HepG2 (cell line): ENCODE data around the gene CD48. TPM values are rescaled to one million over a fixed set of nuclear protein-coding genes. Genes with fewer than 3 reads are reported as not detected.

ENCODE experiments used
- ATAC-seq: fragments of 200-7000 bp; cut with Tn5 transposase; 3 replicates; pipeline ENCODE4 v1.9.1; 2020; ENCODE audit warnings: mild to moderate bottlenecking, moderate library complexity
- BruUV-seq: library from RNA; stranded (reverse); fragments of 400-500 nt; replicated peaks from 2 replicates; lab custom pipeline; 2021; lab: Mats Ljungman, UMichigan
- CTCF ChIA-PET: fragments of 300-600 bp; formaldehyde crosslinking; extraction: SDS; loops from one replicate; lab custom pipeline; 2021; ENCODE audit warnings: low total read pairs, inconsistent platforms, low intra/inter-chr PET ratio; lab: Yijun Ruan, JAX
- POLR2A ChIA-PET: fragments of 350-600 bp; sonication (Branson Sonifier 250); formaldehyde crosslinking; loops from one replicate; lab custom pipeline; 2020; ENCODE audit warnings: antibody characterized with exemption, inconsistent platforms; lab: Yijun Ruan, JAX
- DNase-seq: peaks from one replicate; pipeline ENCODE4 v3.0.0-alpha.2; 2015; ENCODE audit warnings: low spot score
- FAIRE-seq: peaks from 3 replicates; lab custom pipeline; 2011; peaks lifted over from hg19 to GRCh38; lab: Jason Lieb, UNC
- H2AFZ ChIP-seq: one replicate; pipeline ENCODE4 v1.6.1; 2011; ENCODE audit warnings: low read length, inconsistent platforms
- H3K27ac ChIP-seq: fragments of 300-600 bp; 3 replicates; pipeline ENCODE4 v1.8.0; 2011; ENCODE audit warnings: mixed run types, mild to moderate bottlenecking, mixed read lengths, low read length, inconsistent platforms; ENCODE audit not compliant: insufficient read depth; ENCODE audit errors: extremely low read length
- H3K27me3 ChIP-seq, 2 experiments: fragments of 200-600 bp in 1 of 2; 2 replicates in 1 of 2; 3 replicates in 1 of 2; pipeline versions ENCODE4 v1.6.0 to v1.8.0; 2011; ENCODE audit warnings: low read length in 2 of 2, mild to moderate bottlenecking in 2 of 2, moderate library complexity in 2 of 2, inconsistent platforms in 1 of 2; ENCODE audit not compliant: insufficient read depth in 2 of 2, control insufficient read depth in 1 of 2
- H3K36me3 ChIP-seq, 2 experiments: fragments of 200-600 bp in 1 of 2; replicated peaks in 1 of 2; 2 replicates in 1 of 2; 3 replicates in 1 of 2; pipeline versions ENCODE4 v1.5.1 to v1.8.0; 2011; ENCODE audit warnings: low read length in 2 of 2, inconsistent platforms in 1 of 2; ENCODE audit not compliant: insufficient read depth in 2 of 2, control insufficient read depth in 1 of 2
- H3K4me1 ChIP-seq: 2 replicates; pipeline ENCODE4 v1.5.1; 2012; ENCODE audit warnings: low read length, inconsistent platforms; ENCODE audit not compliant: insufficient read depth
- H3K4me2 ChIP-seq: 2 replicates; pipeline ENCODE4 v1.6.0; 2011; ENCODE audit warnings: low read depth, low read length, inconsistent platforms
- H3K4me3 ChIP-seq, 3 experiments: fragments of 200-600 bp in 1 of 3; sonication (generic), shearing (Covaris generic) in 1 of 3; replicated peaks in 1 of 3; 2 replicates each; pipeline ENCODE4 v1.5.1; 2011 to 2016; ENCODE audit warnings: low read length in 3 of 3, inconsistent platforms in 2 of 3, low read depth in 2 of 3, mild to moderate bottlenecking in 2 of 3, control low read depth in 1 of 3, mixed read lengths in 1 of 3; ENCODE audit not compliant: insufficient read depth in 1 of 3
- H3K79me2 ChIP-seq: one replicate; pipeline ENCODE4 v1.6.1; 2011; ENCODE audit warnings: low read length, inconsistent platforms; ENCODE audit not compliant: insufficient read depth
- H3K9ac ChIP-seq: 2 replicates; pipeline ENCODE4 v1.6.0; 2011; ENCODE audit warnings: mild to moderate bottlenecking, low read depth, low read length, inconsistent platforms; ENCODE audit not compliant: insufficient read depth
- H3K9me3 ChIP-seq: 2 replicates; pipeline ENCODE4 v1.5.1; 2012; ENCODE audit warnings: mild to moderate bottlenecking, low read length
- H4K20me1 ChIP-seq: 2 replicates; pipeline ENCODE4 v1.6.0; 2011; ENCODE audit warnings: inconsistent platforms, mild to moderate bottlenecking, low read length, moderate library complexity; ENCODE audit not compliant: insufficient read depth
- ATF7 ChIP-seq, 2 experiments: fragments of 450-650 bp in 1 of 2; sonication (generic) in 1 of 2; formaldehyde crosslinking in 1 of 2; IDR thresholded peaks; 2 replicates each; pipeline versions ENCODE4 v1.4.0 to v1.6.1; 2016 to 2020; ENCODE audit warnings: antibody characterized with exemption in 1 of 2, mild to moderate bottlenecking in 1 of 2, missing genetic modification reagents in 1 of 2
- KLF6 ChIP-seq: IDR thresholded peaks from 2 replicates; pipeline ENCODE4 v1.8.0; 2016; ENCODE audit warnings: missing biosample characterization, missing genetic modification reagents
- PITX1 ChIP-seq: sonication (generic); formaldehyde crosslinking; IDR thresholded peaks from 2 replicates; pipeline ENCODE4 v1.5.1; 2020; ENCODE audit warnings: mild to moderate bottlenecking, missing genetic modification reagents
- ZNF230 ChIP-seq: sonication (generic); formaldehyde crosslinking; IDR thresholded peaks from 2 replicates; pipeline ENCODE4 v1.4.0; 2020; ENCODE audit warnings: mild to moderate bottlenecking, missing genetic modification reagents
- ZNF547 ChIP-seq: sonication (generic); formaldehyde crosslinking; IDR thresholded peaks from 2 replicates; pipeline ENCODE4 v1.5.1; 2020; ENCODE audit warnings: mild to moderate bottlenecking, missing genetic modification reagents
- WGBS: methylation state at CpG from one replicate; pipeline ENCODE4 v1.1.6; 2017; ENCODE audit warnings: low lambda C conversion rate; 5-methylcytosine and 5-hydroxymethylcytosine counted together
- in situ Hi-C: cut with HindIII; loops from 2 replicates; pipeline ENCODE4 v1.10.0; 2017; ENCODE audit warnings: low pct_unique_long_range_greater_than_20kb; ENCODE audit not compliant: extremely low pct_ligation_motif_present
- intact Hi-C: fragments of 100-400 bp; cut with micrococcal nuclease; formaldehyde crosslinking; loops from one replicate; pipeline ENCODE4 v1.10.0; 2022; ENCODE audit not compliant: unreplicated experiment
- polyA plus RNA-seq, 8 experiments: library from polyadenylated mRNA; depleted of rRNA in 3 of 8; stranded (reverse) in 7 of 8; unstranded in 1 of 8; fragments of >200 nt; fragmentation: Illumina TruSeq in 4 of 8; extraction: Trizol in 4 of 8; gene quantifications; 2 replicates each; pipeline versions ENCODE4 v1.2.1 to v1.2.3, GENCODE V29; 2011 to 2016; ENCODE audit warnings: low read depth in 4 of 8, missing spikeins in 1 of 8, mixed read lengths in 1 of 8; ENCODE audit not compliant: insufficient read depth in 1 of 8
- total RNA-seq, 5 experiments: library from RNA; depleted of rRNA; stranded (reverse); fragments of >200 nt; fragmentation: Illumina TruSeq; extraction: Trizol; gene quantifications; 2 replicates each; pipeline ENCODE4 v1.2.3, GENCODE V29; 2016; ENCODE audit warnings: low read depth in 1 of 5
- TF ChIP-seq, protein P1 (sequence below): sonication (generic); formaldehyde crosslinking; IDR thresholded peaks from 2 replicates; pipeline ENCODE4 v1.8.0; 2022; ENCODE audit warnings: missing genetic modification reagents, mild to moderate bottlenecking, moderate library complexity, borderline replicate concordance
- TF ChIP-seq, protein P2 (sequence below): sonication (generic); formaldehyde crosslinking; IDR thresholded peaks from 2 replicates; pipeline ENCODE4 v1.9.0; 2021; ENCODE audit warnings: missing genetic modification reagents, mild to moderate bottlenecking, borderline replicate concordance
- TF ChIP-seq, protein P3 (sequence below): sonication (generic); formaldehyde crosslinking; IDR thresholded peaks from 2 replicates; pipeline ENCODE4 v1.5.0; 2020; ENCODE audit warnings: missing genetic modification reagents
- TF ChIP-seq, protein P4 (sequence below): sonication (generic); formaldehyde crosslinking; IDR thresholded peaks from 2 replicates; pipeline ENCODE4 v1.9.0; 2021; ENCODE audit warnings: missing genetic modification reagents, mild to moderate bottlenecking, borderline replicate concordance

The CD48 gene
- total and polyA plus RNA-seq, 2 of the 13 experiments (the other 11 are each of a cell fraction or from before 2014, with no cell fraction given): not detected

DNA sequence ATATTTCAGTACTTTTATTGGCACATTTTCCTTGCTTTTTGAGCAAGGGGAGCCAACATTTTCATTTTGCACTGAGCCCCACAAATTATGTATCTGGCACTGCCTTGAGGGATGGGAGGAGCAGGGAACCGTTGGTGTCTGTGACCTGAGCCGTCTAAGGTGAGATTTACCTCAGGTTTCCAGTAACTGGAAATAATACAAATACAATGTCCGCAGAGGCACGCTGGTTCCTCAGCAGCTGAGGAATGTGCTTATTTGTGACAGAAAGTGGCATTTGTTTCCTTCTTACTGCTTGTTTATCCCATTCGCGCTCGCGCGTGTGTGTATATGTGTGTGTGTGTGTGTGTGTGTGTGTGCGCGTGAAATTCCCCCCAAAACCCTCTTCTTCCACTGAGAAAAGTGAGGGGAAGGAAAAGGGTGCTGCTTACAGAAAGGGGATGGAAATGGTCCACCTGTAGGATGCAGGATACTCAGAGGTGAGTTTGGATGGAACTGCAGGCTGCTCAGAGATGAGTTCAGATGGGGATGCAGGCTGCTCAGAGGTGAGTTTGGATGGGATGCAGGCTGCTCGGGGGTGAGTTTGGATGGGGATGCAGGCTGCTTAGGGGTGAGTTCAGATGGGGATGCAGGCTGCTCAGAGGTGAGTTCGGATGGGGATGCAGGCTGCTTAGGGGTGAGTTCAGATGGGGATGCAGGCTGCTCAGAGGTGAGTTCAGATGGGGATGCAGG lies 34.6 kb downstream of the CD48 start:
- CTCF ChIA-PET: interaction anchor here (1.9 kb wide), 1 partner anchor 153 kb away, joined by 6 read pairs; no protein-coding TSS in a partner anchor
- BruUV-seq: no TSS peak
- intact Hi-C loops: no loop called here

More for the DNA sequence above, 34.6 kb downstream of the CD48 start:
- H4K20me1 ChIP-seq: no peaks in the 10 kb centered on the region
- H3K27me3 ChIP-seq: peaks cover 0 to 6% of the 10 kb centered on the region in 2 experiments; a peak in 1 of 5 replicates
- H3K4me3 ChIP-seq: no peak overlapping the region
- H3K4me2 ChIP-seq: no peak overlapping the region
- H3K27ac ChIP-seq: no peak overlapping the region
- FAIRE-seq (no peak), ATAC-seq (no peak), DNase-seq (no peak)
- TF ChIP-seq PITX1 (CRISPR knock-in tag): no peak
- TF ChIP-seq, protein P1, sequence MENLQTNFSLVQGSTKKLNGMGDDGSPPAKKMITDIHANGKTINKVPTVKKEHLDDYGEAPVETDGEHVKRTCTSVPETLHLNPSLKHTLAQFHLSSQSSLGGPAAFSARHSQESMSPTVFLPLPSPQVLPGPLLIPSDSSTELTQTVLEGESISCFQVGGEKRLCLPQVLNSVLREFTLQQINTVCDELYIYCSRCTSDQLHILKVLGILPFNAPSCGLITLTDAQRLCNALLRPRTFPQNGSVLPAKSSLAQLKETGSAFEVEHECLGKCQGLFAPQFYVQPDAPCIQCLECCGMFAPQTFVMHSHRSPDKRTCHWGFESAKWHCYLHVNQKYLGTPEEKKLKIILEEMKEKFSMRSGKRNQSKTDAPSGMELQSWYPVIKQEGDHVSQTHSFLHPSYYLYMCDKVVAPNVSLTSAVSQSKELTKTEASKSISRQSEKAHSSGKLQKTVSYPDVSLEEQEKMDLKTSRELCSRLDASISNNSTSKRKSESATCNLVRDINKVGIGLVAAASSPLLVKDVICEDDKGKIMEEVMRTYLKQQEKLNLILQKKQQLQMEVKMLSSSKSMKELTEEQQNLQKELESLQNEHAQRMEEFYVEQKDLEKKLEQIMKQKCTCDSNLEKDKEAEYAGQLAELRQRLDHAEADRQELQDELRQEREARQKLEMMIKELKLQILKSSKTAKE (CRISPR knock-in tag): no peak
- TF ChIP-seq, protein P2, sequence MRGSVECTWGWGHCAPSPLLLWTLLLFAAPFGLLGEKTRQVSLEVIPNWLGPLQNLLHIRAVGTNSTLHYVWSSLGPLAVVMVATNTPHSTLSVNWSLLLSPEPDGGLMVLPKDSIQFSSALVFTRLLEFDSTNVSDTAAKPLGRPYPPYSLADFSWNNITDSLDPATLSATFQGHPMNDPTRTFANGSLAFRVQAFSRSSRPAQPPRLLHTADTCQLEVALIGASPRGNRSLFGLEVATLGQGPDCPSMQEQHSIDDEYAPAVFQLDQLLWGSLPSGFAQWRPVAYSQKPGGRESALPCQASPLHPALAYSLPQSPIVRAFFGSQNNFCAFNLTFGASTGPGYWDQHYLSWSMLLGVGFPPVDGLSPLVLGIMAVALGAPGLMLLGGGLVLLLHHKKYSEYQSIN (CRISPR knock-in tag): no peak
- TF ChIP-seq KLF6 (CRISPR knock-in tag): no peak
- TF ChIP-seq, protein P3, sequence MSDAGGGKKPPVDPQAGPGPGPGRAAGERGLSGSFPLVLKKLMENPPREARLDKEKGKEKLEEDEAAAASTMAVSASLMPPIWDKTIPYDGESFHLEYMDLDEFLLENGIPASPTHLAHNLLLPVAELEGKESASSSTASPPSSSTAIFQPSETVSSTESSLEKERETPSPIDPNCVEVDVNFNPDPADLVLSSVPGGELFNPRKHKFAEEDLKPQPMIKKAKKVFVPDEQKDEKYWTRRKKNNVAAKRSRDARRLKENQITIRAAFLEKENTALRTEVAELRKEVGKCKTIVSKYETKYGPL (CRISPR knock-in tag): no peak
- TF ChIP-seq, protein P4, sequence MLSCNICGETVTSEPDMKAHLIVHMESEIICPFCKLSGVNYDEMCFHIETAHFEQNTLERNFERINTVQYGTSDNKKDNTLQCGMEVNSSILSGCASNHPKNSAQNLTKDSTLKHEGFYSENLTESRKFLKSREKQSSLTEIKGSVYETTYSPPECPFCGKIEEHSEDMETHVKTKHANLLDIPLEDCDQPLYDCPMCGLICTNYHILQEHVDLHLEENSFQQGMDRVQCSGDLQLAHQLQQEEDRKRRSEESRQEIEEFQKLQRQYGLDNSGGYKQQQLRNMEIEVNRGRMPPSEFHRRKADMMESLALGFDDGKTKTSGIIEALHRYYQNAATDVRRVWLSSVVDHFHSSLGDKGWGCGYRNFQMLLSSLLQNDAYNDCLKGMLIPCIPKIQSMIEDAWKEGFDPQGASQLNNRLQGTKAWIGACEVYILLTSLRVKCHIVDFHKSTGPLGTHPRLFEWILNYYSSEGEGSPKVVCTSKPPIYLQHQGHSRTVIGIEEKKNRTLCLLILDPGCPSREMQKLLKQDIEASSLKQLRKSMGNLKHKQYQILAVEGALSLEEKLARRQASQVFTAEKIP (CRISPR knock-in tag): no peak
- no peak for TF ChIP-seq ZNF230 (CRISPR knock-in tag)
- TF ChIP-seq ATF7 (IDR thresholded peaks at IDR 0.05): no peak
- TF ChIP-seq ATF7 (CRISPR knock-in tag; IDR thresholded peaks at IDR 0.05): no peak
- TF ChIP-seq ZNF547 (CRISPR knock-in tag): no peak
- 56% methylated on average over 13 of the region's 13 CpGs for WGBS
- POLR2A ChIA-PET: no interaction called here
- in situ Hi-C loops: no loop called here
- no peaks in the 10 kb centered on the region for H3K4me1 ChIP-seq
- H3K9me3 ChIP-seq: no peaks in the 10 kb centered on the region
- H3K36me3 ChIP-seq: no peaks in the 10 kb centered on the region
- no peak overlapping the region for H3K9ac ChIP-seq
- H2AFZ ChIP-seq: no peak overlapping the region
- no peaks in the 10 kb centered on the region for H3K79me2 ChIP-seq
